ENCODE measurements around the gene BICDL2. TPM values are rescaled to one million over a fixed set of nuclear protein-coding genes. Genes with fewer than 3 reads are reported as not detected.

BICDL2 gene
- polyA plus RNA-seq, 1 of the 3 experiments (the other 2 are of a cell fraction), result not detected

GRCh38 chr16:3000540-3000939, 36.2 kb downstream of the BICDL2 start:
- no peak overlapping the region for H3K9ac ChIP-seq
- no peaks in the 10 kb centered on the region for H4K20me1 ChIP-seq (ENCODE audit: insufficient read depth)
- H3F3A ChIP-seq (replicated peaks; ENCODE audit: insufficient read depth), result peaks cover 6% of the 10 kb centered on the region
- H3K27ac ChIP-seq (ENCODE audit: low read depth in 2 of 2, low read length in 1 of 2), result no peak overlapping the region
- H3K9me2 ChIP-seq, result no peaks in the 10 kb centered on the region
- peaks cover 0 to 3% of the 10 kb centered on the region in 2 experiments; a peak in 1 of 4 replicates for H3K4me1 ChIP-seq (ENCODE audit: control insufficient read depth in 1 of 2, insufficient read depth in 2 of 2, low read depth in 1 of 2, low read length in 1 of 2)
- POLR2A ChIA-PET, result interaction anchor here (1.4 kb wide), 1 partner anchor 20 kb away, joined by 4 read pairs; the partner anchor contains the start of gene PKMYT1
- no peak for DNase-seq
- no peaks in the 10 kb centered on the region for H3K27me3 ChIP-seq (ENCODE audit: insufficient read depth)
- no peaks in the 10 kb centered on the region for H3K9me3 ChIP-seq
- no peak for TF ChIP-seq GABPA (IDR thresholded peaks at IDR 0.05; ENCODE audit: low read depth)
- TF ChIP-seq ELF1 (IDR thresholded peaks at IDR 0.05), result no peak
- TF ChIP-seq IRF3 (IDR thresholded peaks at IDR 0.05; ENCODE audit: low read depth, low read length), result no peak
- no peak for TF ChIP-seq YY1 (IDR thresholded peaks at IDR 0.05; ENCODE audit: low read depth)
- no peaks in the 10 kb centered on the region for H3K79me2 ChIP-seq (ENCODE audit: insufficient read depth)
- CTCF ChIA-PET, result interaction anchor here (1.4 to 1.9 kb wide), 2 partner anchors 19 to 31 kb away, joined by 4 to 6 read pairs; no protein-coding TSS in a partner anchor
- no peak overlapping the region for H3K4me3 ChIP-seq (ENCODE audit: low read depth in 2 of 2, low read length in 1 of 2)
- H3K36me3 ChIP-seq (replicated peaks in 1 of 2; ENCODE audit: control insufficient read depth in 1 of 2, insufficient read depth in 2 of 2, low read length in 1 of 2), result no peaks in the 10 kb centered on the region
- no peak overlapping the region for H2AFZ ChIP-seq (ENCODE audit: low read depth)
- 52% methylated on average over 2 of the region's 4 CpGs for WGBS (ENCODE audit: low lambda C conversion rate)
- no peak overlapping the region for H3K4me2 ChIP-seq

GRCh38 chr16:2999929-3000328, 36.8 kb downstream of the BICDL2 start:
- Histone ChIP-seq H3K79me2 (ENCODE audit: insufficient read depth) (no peaks in the 10 kb centered on the region), H3K9me2 (no peaks in the 10 kb centered on the region), H3K27me3 (ENCODE audit: insufficient read depth) (no peaks in the 10 kb centered on the region), H3K4me1 (ENCODE audit: control insufficient read depth in 1 of 2, insufficient read depth in 2 of 2, low read depth in 1 of 2, low read length in 1 of 2) (peaks cover 0 to 2% of the 10 kb centered on the region in 2 experiments; a peak in 1 of 4 replicates), H3K9me3 (no peaks in the 10 kb centered on the region), H3F3A (replicated peaks; ENCODE audit: insufficient read depth) (peaks cover 6% of the 10 kb centered on the region), H3K4me2 (no peak overlapping the region), H3K36me3 (replicated peaks in 1 of 2; ENCODE audit: control insufficient read depth in 1 of 2, insufficient read depth in 2 of 2, low read length in 1 of 2) (no peaks in the 10 kb centered on the region), H4K20me1 (ENCODE audit: insufficient read depth) (no peaks in the 10 kb centered on the region), H3K27ac (ENCODE audit: low read depth in 2 of 2, low read length in 1 of 2) (no peak overlapping the region), H3K9ac (no peak overlapping the region), H3K4me3 (ENCODE audit: low read depth in 2 of 2, low read length in 1 of 2) (no peak overlapping the region), H2AFZ (ENCODE audit: low read depth) (no peak overlapping the region)
- TF ChIP-seq POLR2AphosphoS5 (IDR thresholded peaks at IDR 0.05; ENCODE audit: low read depth, low read length), result no peak
- no peak for TF ChIP-seq NRF1 (IDR thresholded peaks at IDR 0.05; ENCODE audit: low read depth, low read length)
- TF ChIP-seq RFX5 (IDR thresholded peaks at IDR 0.05; ENCODE audit: low read length), result no peak
- WGBS (ENCODE audit: low lambda C conversion rate), result 72% methylated on average over 4 of the region's 6 CpGs
- no peak for DNase-seq
- ChIA-PET POLR2A (interaction anchor here (1.4 kb wide), 1 partner anchor 19 kb away, joined by 4 read pairs; the partner anchor contains the start of gene PKMYT1), CTCF (interaction anchor here (0.6 to 1.9 kb wide), 3 partner anchors 19 to 59 kb away, joined by 3 to 6 read pairs (median 4); no protein-coding TSS in a partner anchor)

GRCh38 chr16:2996298-2996697, 40.4 kb downstream of the BICDL2 start:
- no peak overlapping the region for H3K9ac ChIP-seq
- no peak overlapping the region for H3K4me3 ChIP-seq (ENCODE audit: low read depth in 2 of 2, low read length in 1 of 2)
- CTCF ChIA-PET, result interaction anchor here (1.0 to 4.7 kb wide), 3 partner anchors 12 to 62 kb away, joined by 3 to 18 read pairs (median 3); no protein-coding TSS in a partner anchor
- H3K9me3 ChIP-seq, result no peaks in the 10 kb centered on the region
- POLR2A ChIA-PET, result no interaction called here
- WGBS (ENCODE audit: low lambda C conversion rate), result 83% methylated on average over 8 of the region's 13 CpGs
- H3F3A ChIP-seq (replicated peaks; ENCODE audit: insufficient read depth), result no peaks in the 10 kb centered on the region
- no peaks in the 10 kb centered on the region for H3K79me2 ChIP-seq (ENCODE audit: insufficient read depth)
- no peak overlapping the region for H3K4me2 ChIP-seq
- H4K20me1 ChIP-seq (ENCODE audit: insufficient read depth), result no peaks in the 10 kb centered on the region
- no peak overlapping the region for H2AFZ ChIP-seq (ENCODE audit: low read depth)
- H3K9me2 ChIP-seq, result no peaks in the 10 kb centered on the region
- TF ChIP-seq SMC3 (IDR thresholded peaks at IDR 0.05; ENCODE audit: low read depth, low read length) (no peak), RCOR1 (IDR thresholded peaks at IDR 0.05; ENCODE audit: low read length) (no peak), CTCF (IDR thresholded peaks at IDR 0.05) (no peak), RAD21 (IDR thresholded peaks at IDR 0.05; ENCODE audit: low read length) (no peak), POLR2AphosphoS5 (IDR thresholded peaks at IDR 0.05; ENCODE audit: low read depth, low read length) (no peak), PBX3 (IDR thresholded peaks at IDR 0.05) (no peak), FOXJ3 (CRISPR knock-in tag; IDR thresholded peaks at IDR 0.05) (no peak)
- no peaks in the 10 kb centered on the region for H3K27me3 ChIP-seq (ENCODE audit: insufficient read depth)
- no peak for DNase-seq
- no peaks in the 10 kb centered on the region for H3K36me3 ChIP-seq (replicated peaks in 1 of 2; ENCODE audit: control insufficient read depth in 1 of 2, insufficient read depth in 2 of 2, low read length in 1 of 2)
- no peak overlapping the region for H3K27ac ChIP-seq (ENCODE audit: low read depth in 2 of 2, low read length in 1 of 2)
- no peaks in the 10 kb centered on the region for H3K4me1 ChIP-seq (ENCODE audit: control insufficient read depth in 1 of 2, insufficient read depth in 2 of 2, low read depth in 1 of 2, low read length in 1 of 2)

Measured in SK-N-SH (cell line).